HL-60 (cell line): Measurements from ENCODE around the gene GAS6.

Experiments
- DNase-seq, 2 experiments: peaks; one replicate each; pipeline ENCODE4 v3.0.0-alpha.2; 2010 to 2020; ENCODE audit warnings: low read depth in 1 of 2, low spot score in 1 of 2
- H3K27ac ChIP-seq: fragments of 250-450 bp; sonication (Bioruptor Pico); replicated peaks from 2 replicates; pipeline ENCODE4 v1.5.1; 2020; ENCODE audit warnings: mild to moderate bottlenecking, moderate library complexity
- H3K27me3 ChIP-seq: fragments of 250-450 bp; sonication (Bioruptor Pico); 2 replicates; pipeline ENCODE4 v1.5.1; 2021; ENCODE audit warnings: mild to moderate bottlenecking, moderate library complexity; ENCODE audit not compliant: insufficient read depth, poor library complexity, severe bottlenecking
- H3K4me3 ChIP-seq: replicated peaks from 2 replicates; pipeline ENCODE4 v1.5.1; 2011; ENCODE audit warnings: mild to moderate bottlenecking, control low read depth, low read length; ENCODE audit not compliant: insufficient read depth
- CTCF ChIP-seq: IDR thresholded peaks from one replicate; pipeline ENCODE4 v1.5.1; 2011; ENCODE audit warnings: low read length, control low read depth, inconsistent platforms; ENCODE audit not compliant: insufficient read depth
- GABPA ChIP-seq: IDR thresholded peaks from 2 replicates; pipeline ENCODE4 v1.6.1; 2012; ENCODE audit warnings: low read depth
- POLR2AphosphoS5 ChIP-seq: IDR thresholded peaks from 2 replicates; pipeline ENCODE4 v1.6.1; 2012; ENCODE audit warnings: low read depth
- REST ChIP-seq: IDR thresholded peaks from 2 replicates; pipeline ENCODE4 v1.6.1; 2012; ENCODE audit warnings: low read depth; ENCODE audit not compliant: insufficient replicate concordance
- SPI1 ChIP-seq: IDR thresholded peaks from 2 replicates; pipeline ENCODE4 v1.6.1; 2012; ENCODE audit warnings: low read depth, mild to moderate bottlenecking, borderline replicate concordance

Gene GAS6

GRCh38 chr13:113875429-113875815, 11.5 kb upstream of the GAS6 start:
- Histone ChIP-seq H3K4me3 (no peak overlapping the region), H3K27me3 (peaks cover 23% of the 10 kb centered on the region), H3K27ac (no peak overlapping the region)
- no peak for DNase-seq
- TF ChIP-seq POLR2AphosphoS5 (no peak), CTCF (no peak), SPI1 (no peak), REST (no peak), GABPA (no peak)

- H3K27ac ChIP-seq: no peak overlapping the region
- peaks cover 23% of the 10 kb centered on the region for H3K27me3 ChIP-seq
- TF ChIP-seq POLR2AphosphoS5 (no peak), GABPA (no peak), REST (no peak), CTCF (no peak), SPI1 (no peak)
- no peak for DNase-seq
- H3K4me3 ChIP-seq: no peak overlapping the region
Measured at GRCh38 chr13:113874579-113875428, 10.9 kb upstream of the GAS6 start.

- TF ChIP-seq POLR2AphosphoS5 (no peak), CTCF (no peak), SPI1 (no peak), GABPA (no peak), REST (no peak)
- DNase-seq: no peak
Measured at GRCh38 chr13:113874177-113874576, 10.3 kb upstream of the GAS6 start.

More at GRCh38 chr13:113874177-113874576, 10.3 kb upstream of the GAS6 start:
- Histone ChIP-seq H3K27ac (no peak overlapping the region), H3K4me3 (no peak overlapping the region), H3K27me3 (peaks cover 19% of the 10 kb centered on the region)
